Activated CD8-positive, alpha-beta memory T cell treated with anti-CD3 and anti-CD28 coated beads, Interleukin-2, amount 50 U/mL, for 24 hours (primary cell): ENCODE data around the gene LYPD6B.

Source experiments
- DNase-seq: peaks from one replicate; pipeline ENCODE4 v3.0.0-alpha.2; 2020; ENCODE audit errors: extremely low read depth

Gene LYPD6B

DNA sequence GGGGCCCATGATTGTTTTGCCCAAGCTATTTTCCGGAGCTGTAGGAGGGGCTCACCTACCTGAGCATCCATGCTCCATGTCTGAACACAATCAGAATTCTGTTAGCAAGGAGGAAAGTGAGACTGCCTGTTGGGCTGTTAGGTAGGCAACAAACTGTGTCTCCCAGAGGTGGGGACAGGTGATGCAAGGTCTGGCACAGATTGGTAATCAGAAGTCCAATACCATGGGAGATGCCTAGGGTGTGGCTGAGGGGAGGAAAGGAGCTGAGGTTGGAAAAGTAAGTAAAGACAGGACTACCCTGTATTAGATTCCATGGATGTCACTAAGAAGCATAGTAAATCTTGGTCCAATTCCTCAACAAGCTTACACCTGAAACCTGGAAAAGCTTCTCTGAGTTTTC lies 3.0 kb downstream of the LYPD6B start:
- DNase-seq, result no peak

DNA sequence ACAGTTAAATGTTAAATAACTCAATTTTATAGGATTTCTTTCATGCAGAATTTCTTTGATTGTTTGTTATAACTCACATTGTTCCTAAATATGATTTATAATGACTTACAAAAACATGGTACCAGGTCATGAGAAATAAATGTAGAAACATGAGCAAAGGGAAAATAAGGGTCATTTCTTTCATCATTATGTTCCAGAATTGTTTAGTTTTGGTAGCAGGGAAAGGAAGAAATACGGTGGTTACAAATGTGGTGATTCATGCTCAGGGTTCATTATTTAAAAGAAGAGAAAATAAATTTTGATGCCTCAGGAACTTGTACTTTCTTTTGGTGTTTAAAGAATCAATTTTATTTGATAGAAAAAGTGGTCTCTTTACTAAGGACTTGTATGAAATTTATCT lies 4.4 kb downstream of the LYPD6B start:
- DNase-seq, result no peak

GRCh38 chr2:149044500-149044899 lies 6.0 kb downstream of the LYPD6B start:
- DNase-seq, result no peak

GRCh38 chr2:149047118-149047517 lies 8.6 kb downstream of the LYPD6B start:
- DNase-seq, result no peak

DNA sequence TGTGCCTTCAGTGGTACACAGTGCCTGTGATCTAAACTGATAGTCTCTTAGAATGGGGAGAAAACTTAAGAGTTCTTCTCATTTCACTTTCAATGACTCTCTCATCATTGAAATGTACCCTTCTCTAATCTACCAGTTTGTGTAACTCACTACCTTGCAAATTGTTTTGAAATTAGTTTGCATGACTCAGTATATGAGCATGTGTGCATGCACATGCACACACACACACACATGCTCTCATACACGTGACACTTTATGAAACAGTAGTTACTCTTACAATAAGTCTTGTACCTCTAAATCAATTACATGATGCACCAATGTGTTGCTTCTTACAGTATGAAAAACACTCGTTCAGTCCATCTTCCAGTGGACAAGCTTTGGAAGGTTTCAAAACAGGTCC lies 10.6 kb downstream of the LYPD6B start:
- DNase-seq, result no peak

DNA sequence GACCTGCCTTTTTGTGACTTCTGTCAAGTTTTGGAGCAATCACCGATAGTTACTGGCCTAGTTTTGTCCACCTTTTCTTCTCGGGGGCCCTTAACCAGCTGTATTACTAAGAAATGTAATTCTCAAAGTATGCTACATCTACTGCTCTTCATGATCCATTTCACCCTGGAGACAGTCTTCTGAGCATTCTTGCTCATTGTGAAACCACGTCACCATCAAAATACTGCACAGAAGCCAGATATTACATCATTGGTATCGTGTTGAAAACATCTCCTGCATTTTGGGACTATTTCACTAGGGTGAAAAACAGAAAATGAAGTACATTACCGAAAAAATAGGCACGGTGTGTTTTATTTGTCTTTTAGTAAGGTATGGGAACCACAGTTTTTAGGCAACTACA lies 11.7 kb downstream of the LYPD6B start:
- DNase-seq, result no peak

GRCh38 chr2:149055751-149056150 lies 17.3 kb downstream of the LYPD6B start:
- no peak for DNase-seq

DNA sequence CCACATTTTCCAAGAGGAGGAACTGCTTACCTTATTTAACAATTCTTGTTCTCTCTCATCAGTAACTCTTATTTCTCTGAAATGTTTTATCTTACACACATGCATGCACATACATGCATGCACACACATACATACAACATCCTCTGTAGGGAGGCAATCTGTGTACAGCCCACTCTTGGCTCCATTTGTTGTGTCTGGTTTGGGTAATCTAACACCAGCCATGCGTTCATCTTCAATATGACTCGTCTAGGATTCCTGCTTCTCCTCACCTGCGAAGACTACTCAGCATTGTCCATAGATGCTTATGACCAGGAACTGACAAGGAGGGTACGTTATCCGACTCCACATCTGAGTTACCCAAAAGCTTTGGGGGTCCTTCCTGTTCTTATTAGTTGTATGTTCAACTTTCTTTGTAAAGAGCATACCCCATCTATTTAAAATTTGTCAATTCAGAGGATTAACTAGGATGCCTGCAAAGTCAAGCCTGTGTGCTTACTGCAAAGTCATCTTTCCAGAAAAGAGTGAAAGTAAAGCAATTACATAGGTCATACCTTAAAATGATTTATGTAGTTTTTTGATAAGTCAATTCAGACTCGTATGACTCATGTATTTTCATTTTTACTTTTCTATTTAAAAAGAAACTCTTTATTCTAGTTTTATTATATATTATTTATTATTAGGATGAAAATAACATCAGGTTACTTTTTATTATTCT lies 18.2 kb downstream of the LYPD6B start:
- no peak for DNase-seq

- no peak for DNase-seq
These were observed 18.9 kb downstream of the LYPD6B start for GRCh38 chr2:149057401-149057800.

DNA sequence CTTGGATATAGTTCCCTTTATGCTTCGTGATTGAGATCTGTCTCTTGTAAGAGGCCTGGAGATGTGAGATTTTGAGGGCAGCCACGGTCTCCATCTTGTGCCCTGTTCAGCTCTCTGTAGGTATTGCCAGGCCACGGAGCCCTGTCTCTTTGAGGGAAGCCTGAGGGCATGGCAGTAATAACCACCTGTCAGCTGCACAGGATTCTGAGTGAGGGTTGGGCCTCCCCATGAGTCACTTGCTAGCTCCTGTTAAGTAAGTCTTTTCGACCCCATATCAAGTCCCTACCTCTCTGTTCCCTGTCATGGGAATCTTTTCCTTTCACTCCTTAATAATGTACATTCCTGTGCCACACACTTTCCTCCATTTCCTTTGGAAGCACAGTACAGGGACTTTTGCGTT lies 20.4 kb downstream of the LYPD6B start:
- no peak for DNase-seq

- DNase-seq, result no peak
These were observed 21.3 kb downstream of the LYPD6B start for GRCh38 chr2:149059822-149060221.

DNA sequence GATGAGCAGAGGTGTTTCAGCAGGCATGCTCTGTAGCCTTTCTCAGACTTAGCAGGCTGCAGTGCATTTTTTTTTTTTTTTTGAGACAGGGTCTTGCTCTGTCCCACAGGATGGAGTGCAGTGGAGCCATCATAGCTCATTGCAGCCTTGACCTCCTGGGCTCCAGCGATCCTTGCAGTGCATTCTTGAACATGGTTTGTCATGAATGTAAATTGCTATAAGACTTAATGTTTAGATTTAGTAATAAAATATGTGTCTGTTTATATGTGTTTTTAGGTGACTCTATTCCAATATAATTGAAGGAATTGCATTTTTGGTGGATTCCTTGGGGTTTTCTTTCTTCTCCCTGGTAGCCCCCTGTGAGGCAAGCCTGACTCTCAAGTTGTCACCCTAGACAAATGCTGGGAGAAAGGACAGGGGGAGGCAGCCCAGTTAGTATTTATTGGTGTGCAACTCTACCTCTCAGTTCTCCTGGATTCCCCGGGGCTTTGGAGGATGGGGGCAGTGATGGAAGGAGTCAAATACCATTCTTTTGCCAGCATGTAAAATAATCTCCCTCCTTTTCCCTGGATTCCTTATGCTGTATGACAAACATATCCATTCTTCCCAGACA lies 22.7 kb downstream of the LYPD6B start:
- DNase-seq, result no peak

- no peak for DNase-seq
These were observed 24.0 kb downstream of the LYPD6B start for GRCh38 chr2:149062531-149062930.

- no peak for DNase-seq
These were observed 24.7 kb downstream of the LYPD6B start for GRCh38 chr2:149063177-149063576.

DNA sequence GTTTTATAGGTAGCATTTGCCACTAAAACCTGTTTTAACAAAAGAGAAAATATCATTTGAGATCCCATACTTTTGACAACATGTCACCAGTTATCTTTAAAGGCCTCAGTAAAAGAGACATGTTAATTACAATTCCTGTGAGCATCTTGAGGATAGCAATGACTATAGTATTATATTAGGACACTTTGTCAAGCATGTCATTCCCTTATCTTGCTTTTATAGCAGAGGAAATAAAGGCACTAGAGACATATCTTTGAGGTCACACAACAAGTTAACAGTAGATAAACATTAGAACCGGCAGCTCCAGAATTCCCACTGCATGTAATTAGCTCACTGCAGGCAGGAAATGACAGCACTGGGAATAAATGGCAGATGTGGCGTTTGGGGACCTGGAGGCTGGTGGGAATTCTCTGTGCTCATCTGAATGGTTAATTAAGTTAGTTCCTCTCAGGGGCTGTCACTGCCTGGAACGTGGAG lies 25.9 kb downstream of the LYPD6B start:
- DNase-seq, result no peak

- no peak for DNase-seq
These were observed 26.5 kb downstream of the LYPD6B start for GRCh38 chr2:149064856-149065630.

DNA sequence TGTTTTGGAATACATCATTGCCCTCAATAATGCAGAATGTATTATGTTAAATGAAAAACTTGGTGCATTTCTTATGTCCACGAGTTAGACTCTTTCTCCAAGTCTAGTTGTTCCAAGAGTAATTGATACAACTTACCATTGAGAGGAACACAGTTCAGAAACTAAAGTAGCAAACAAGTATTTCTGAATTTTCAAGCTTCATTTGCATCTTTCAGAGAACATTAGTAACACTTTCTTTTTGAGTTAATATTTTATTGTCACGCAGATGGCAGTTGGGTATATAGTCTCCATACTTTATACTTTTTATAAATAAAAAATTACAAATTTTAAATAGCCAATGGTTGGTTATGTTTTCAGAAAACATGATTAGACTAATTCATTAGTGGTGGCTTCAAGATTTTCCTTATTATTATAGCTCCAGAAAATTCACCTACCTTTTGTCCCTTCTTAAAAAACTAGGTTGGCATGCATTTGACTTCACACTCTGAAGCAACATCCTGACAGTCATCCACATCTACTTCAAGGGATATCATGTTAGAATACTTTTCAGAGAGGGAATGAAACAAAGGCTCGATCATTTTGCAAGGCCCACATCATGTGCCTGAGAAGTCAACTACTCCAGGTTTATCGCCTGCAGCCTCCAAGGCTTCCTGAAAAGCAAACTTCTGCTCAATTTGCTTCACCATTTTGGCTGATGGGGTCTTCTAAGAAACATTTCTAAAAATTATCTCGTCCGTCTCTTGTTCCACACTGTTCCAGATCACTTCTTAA lies 29.9 kb downstream of the LYPD6B start:
- DNase-seq, result no peak

DNA sequence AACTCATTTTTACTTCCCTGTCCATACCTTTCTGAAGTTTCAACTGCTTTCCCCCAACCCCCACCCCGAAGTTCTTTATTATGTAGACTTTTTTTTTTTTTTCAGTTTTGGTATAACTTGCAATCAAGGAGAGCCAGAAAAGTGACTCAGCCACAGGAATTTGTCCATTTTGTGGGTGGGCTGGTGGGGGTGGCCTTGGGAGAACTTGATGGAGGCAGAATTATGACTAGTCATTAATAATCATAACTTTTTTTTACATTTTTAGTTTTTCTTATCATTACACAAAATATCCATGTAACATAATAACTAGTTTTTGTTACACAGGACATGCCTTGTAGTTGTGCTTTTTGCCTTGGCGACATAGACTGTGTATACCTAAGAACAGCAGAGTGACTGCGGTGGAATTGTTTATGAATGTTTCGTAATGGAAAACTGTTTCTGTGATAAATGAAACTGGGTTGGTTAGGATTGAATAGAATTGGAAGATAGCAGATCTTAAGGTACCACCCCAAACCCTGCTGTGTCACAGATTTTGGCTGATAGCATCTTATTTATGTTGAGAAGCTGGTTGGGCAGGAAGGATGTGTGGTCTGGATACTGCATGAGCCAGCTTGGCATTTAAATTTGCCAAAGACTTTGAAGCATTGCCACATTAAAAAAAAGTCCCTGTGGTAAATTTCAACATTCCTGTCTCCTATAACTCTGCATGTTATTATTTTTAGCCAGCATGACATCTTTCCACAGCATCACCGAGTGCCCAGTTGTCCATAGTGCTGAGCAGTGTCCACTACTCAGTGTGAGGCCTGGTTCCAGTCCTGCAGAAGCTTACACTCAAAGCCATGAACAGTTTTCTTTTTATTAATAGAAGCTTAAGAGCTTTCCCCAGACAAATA lies 30.7 kb downstream of the LYPD6B start:
- no peak for DNase-seq

DNA sequence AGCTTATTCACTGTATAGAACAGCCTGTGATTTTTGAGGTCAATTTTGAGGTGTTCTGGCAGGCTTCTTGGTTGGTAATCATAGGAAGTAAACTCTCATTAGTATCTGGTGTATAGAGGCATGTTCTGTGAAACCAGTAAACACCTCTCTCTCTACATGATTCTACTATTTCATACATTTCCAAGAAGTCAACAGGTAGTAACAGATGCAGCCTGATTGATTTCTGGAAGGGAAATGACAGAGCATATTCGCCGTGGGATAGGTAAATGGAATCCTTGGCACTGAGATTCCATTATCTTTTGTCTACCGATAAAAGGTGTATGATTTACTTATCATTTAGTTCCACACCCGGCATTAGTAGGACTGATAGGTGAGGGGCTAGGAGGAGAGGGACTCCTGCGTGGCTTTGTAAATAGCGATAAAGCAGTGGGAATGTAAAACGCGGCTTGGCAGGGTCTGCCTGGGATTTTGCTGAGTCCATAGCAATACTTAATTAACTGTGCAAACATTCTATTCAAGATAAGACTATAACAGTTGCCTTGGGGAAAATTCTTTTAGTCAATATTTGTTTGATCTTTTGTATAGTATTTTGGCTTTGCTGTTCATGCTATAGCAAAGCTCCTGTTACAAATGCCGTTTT lies 32.3 kb downstream of the LYPD6B start:
- no peak for DNase-seq

DNA sequence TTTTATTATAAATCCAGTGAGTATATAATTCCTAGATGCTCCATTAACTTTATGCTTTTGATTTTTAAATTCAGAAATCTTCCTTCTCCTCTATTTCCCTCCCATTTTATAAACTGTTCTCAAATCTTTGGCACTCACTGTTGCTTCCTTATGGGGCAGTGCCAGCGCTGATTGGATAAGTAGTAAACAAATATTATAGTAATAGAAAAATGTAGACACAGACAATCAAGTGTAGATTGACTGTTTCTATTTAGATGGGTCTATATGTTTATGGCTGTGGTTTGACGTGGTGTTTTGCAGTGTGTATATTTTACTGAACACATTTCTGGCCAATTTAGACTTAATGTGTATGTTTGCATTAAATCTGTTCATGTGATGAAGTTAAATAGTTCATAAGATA lies 36.6 kb downstream of the LYPD6B start:
- no peak for DNase-seq

DNA sequence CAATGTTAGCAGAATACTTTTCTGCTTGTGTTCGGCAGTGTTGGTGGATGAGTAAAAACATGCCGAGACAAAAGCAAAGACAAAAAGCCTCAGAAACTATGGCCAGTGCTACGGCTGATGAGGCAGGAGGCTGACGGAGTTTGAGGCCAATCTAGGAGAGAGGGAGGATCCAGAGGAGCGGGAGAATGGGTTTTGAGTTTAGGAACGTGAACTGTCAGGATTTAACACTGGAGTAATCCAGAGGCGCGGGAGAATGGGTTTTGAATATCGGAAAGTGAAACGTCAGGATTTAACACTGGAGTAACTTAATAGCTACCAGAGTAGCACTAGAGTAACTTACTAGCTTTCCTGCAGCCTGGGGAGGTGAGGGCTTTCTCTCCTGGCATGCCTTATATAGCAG lies 37.4 kb downstream of the LYPD6B start:
- DNase-seq, result no peak
